GM21576 (cell line): ENCODE results near the gene PTPRN2.
"Not testable (repeated sequence)": the region's sequence is repeated elsewhere in the genome, so short reads cannot be mapped to it uniquely, and the experiment has no call there.

ENCODE experiments used
- ATAC-seq: cut with Tn5 transposase; IDR thresholded peaks from one replicate; pipeline ENCODE4 v1.9.1; 2021; ENCODE audit warnings: mild to moderate bottlenecking, moderate library complexity; ENCODE audit not compliant: unreplicated experiment

PTPRN2 gene

GRCh38 chr7:157725312-157725711, 862.3 kb downstream of the PTPRN2 start:
- not testable (repeated sequence) for ATAC-seq

- no peak for ATAC-seq
These were observed 864.4 kb downstream of the PTPRN2 start for GRCh38 chr7:157723205-157723604.

- ATAC-seq = no peak
These were observed 865.2 kb downstream of the PTPRN2 start for GRCh38 chr7:157722137-157723060.

GRCh38 chr7:157721468-157722136, 866.0 kb downstream of the PTPRN2 start:
- no peak for ATAC-seq

GRCh38 chr7:157719705-157720655, 867.6 kb downstream of the PTPRN2 start:
- ATAC-seq = no peak

- ATAC-seq = no peak
These were observed 868.5 kb downstream of the PTPRN2 start for GRCh38 chr7:157719008-157719682.

- no peak for ATAC-seq
These were observed 869.2 kb downstream of the PTPRN2 start for GRCh38 chr7:157718303-157719007.

GRCh38 chr7:157717211-157718174, 870.1 kb downstream of the PTPRN2 start:
- ATAC-seq = no peak

GRCh38 chr7:157715938-157716280, 871.7 kb downstream of the PTPRN2 start:
- ATAC-seq = no peak

GRCh38 chr7:157715071-157715937, 872.3 kb downstream of the PTPRN2 start:
- ATAC-seq = no peak

GRCh38 chr7:157714166-157715070, 873.2 kb downstream of the PTPRN2 start:
- ATAC-seq = no peak

GRCh38 chr7:157713591-157713990, 874.0 kb downstream of the PTPRN2 start:
- no peak for ATAC-seq

- ATAC-seq = no peak
These were observed 874.9 kb downstream of the PTPRN2 start for GRCh38 chr7:157712666-157713235.

GRCh38 chr7:157711353-157711888, 876.2 kb downstream of the PTPRN2 start:
- no peak for ATAC-seq

GRCh38 chr7:157710396-157710795, 877.2 kb downstream of the PTPRN2 start:
- ATAC-seq = no peak
